ENCODE results near the gene TPO. TPM values are rescaled to one million over a fixed set of nuclear protein-coding genes. Genes with fewer than 3 reads are reported as not detected.
"Not testable (repeated sequence)": the region's sequence is repeated elsewhere in the genome, so short reads cannot be mapped to it uniquely, and the experiment has no call there.

TPO gene
- total and polyA plus RNA-seq, 9 donors, result 0.08 to 0.53 (median 0.18) TPM

DNA sequence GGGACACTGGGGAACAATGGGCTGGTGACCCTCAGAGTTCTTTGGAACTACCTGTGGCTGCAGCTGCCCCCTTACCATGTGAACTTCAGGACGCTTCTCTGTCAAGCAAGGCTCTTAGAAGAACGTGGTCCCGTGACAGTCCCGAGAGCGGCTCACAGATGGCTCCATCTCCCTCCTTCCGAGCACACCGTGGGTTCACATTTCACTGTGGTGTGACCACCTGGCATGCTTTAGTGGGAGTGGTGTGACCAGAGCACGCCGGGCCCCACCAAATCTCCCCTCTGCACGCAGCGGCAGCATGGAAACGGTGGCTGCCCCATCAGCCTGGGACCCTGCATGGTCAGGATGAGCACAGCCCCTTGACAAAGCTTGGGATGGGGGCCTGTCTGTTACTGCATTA, 9.7 kb upstream of the TPO start:
- Histone ChIP-seq H3K27ac (ENCODE audit: low read length) (no peak overlapping the region), H3K4me1 (ENCODE audit: control insufficient read depth, insufficient read depth, low read length) (no peaks in the 10 kb centered on the region), H3K27me3 (ENCODE audit: control insufficient read depth, insufficient read depth, low read length) (no peaks in the 10 kb centered on the region), H3K4me3 (ENCODE audit: low read length) (no peak overlapping the region), H3K9me3 (replicated peaks; ENCODE audit: control insufficient read depth, low read depth, low read length) (no peaks in the 10 kb centered on the region), H3K36me3 (ENCODE audit: control insufficient read depth, insufficient read depth, low read length) (no peaks in the 10 kb centered on the region)
- DNase-seq, result no peak
- WGBS (ENCODE audit: insufficient coverage), result 83% methylated on average over 12 of the region's 12 CpGs

DNA sequence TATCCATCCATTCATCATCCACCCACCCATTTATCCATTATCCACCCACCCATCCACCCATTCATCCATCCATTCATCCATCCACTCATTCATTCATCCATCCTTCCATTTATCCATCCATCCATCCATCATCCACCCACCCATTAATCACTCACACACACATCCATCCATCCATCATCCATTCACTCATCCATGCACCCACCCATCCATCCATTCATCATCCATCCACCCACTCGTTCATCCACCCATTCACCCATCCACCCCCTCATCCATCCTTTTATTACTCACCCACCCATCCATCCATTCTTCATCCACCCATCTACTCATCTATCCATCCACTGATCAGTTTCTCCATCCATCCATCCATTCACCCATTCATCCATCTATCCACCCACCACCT, 8.1 kb upstream of the TPO start:
- H3K27me3 ChIP-seq (ENCODE audit: control insufficient read depth, insufficient read depth, low read length), result no peaks in the 10 kb centered on the region
- WGBS (ENCODE audit: insufficient coverage), result 89% methylated on average over 1 of the region's 1 CpG
- H3K4me3 ChIP-seq (ENCODE audit: low read length), result no peak overlapping the region
- H3K9me3 ChIP-seq (replicated peaks; ENCODE audit: control insufficient read depth, low read depth, low read length), result no peaks in the 10 kb centered on the region
- H3K36me3 ChIP-seq (ENCODE audit: control insufficient read depth, insufficient read depth, low read length), result no peaks in the 10 kb centered on the region
- no peak for DNase-seq
- H3K27ac ChIP-seq (ENCODE audit: low read length), result no peak overlapping the region
- no peaks in the 10 kb centered on the region for H3K4me1 ChIP-seq (ENCODE audit: control insufficient read depth, insufficient read depth, low read length)

DNA sequence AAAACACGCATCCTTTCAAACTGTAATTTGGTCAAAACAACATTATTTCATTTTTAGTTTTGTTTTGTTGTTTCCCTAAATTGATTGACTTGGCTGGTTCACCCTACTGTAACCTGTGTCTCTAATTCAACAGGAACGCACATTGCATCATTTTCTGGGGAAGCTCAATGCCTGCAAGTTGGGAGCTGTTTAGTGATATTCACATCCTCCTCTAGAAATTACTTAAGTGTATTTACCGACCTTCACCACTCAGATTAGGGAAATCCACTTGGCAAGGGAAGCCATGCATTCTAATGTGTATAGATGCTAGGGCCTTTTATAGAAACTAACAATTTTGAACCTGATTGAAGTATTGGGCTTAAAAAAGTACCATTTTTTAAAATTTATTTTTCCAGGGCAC, 7.3 kb upstream of the TPO start:
- DNase-seq, result no peak
- Histone ChIP-seq H3K27ac (ENCODE audit: low read length) (no peak overlapping the region), H3K4me1 (ENCODE audit: control insufficient read depth, insufficient read depth, low read length) (no peaks in the 10 kb centered on the region), H3K9me3 (replicated peaks; ENCODE audit: control insufficient read depth, low read depth, low read length) (no peaks in the 10 kb centered on the region), H3K36me3 (ENCODE audit: control insufficient read depth, insufficient read depth, low read length) (no peaks in the 10 kb centered on the region), H3K27me3 (ENCODE audit: control insufficient read depth, insufficient read depth, low read length) (no peaks in the 10 kb centered on the region), H3K4me3 (ENCODE audit: low read length) (no peak overlapping the region)
- no CpG with 5 or more reads among the region's 3 CpGs for WGBS (ENCODE audit: insufficient coverage)

DNA sequence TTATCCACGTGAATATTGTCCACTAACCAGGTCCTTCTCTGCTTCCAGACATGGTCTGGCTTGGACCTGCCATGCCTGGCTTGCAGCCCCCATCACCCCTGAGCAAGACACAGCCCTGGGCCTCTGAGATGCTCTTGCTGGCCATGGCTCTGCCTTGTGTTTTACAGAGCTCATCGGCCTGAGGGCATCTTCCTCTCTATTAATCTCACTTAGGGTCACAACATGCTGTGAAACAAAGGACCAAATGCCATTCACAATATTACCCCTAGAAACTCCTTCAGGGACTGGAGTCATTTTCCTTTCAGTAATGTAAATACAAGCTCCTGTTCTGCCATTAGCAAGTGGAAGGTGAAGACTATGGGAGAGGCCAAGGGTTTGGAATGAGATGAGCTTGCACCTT, 6.8 kb upstream of the TPO start:
- no peaks in the 10 kb centered on the region for H3K9me3 ChIP-seq (replicated peaks; ENCODE audit: control insufficient read depth, low read depth, low read length)
- H3K4me3 ChIP-seq (ENCODE audit: low read length), result no peak overlapping the region
- H3K27ac ChIP-seq (ENCODE audit: low read length), result no peak overlapping the region
- no peaks in the 10 kb centered on the region for H3K27me3 ChIP-seq (ENCODE audit: control insufficient read depth, insufficient read depth, low read length)
- 73% methylated on average over 1 of the region's 2 CpGs for WGBS (ENCODE audit: insufficient coverage)
- no peaks in the 10 kb centered on the region for H3K36me3 ChIP-seq (ENCODE audit: control insufficient read depth, insufficient read depth, low read length)
- no peak for DNase-seq
- H3K4me1 ChIP-seq (ENCODE audit: control insufficient read depth, insufficient read depth, low read length), result no peaks in the 10 kb centered on the region

DNA sequence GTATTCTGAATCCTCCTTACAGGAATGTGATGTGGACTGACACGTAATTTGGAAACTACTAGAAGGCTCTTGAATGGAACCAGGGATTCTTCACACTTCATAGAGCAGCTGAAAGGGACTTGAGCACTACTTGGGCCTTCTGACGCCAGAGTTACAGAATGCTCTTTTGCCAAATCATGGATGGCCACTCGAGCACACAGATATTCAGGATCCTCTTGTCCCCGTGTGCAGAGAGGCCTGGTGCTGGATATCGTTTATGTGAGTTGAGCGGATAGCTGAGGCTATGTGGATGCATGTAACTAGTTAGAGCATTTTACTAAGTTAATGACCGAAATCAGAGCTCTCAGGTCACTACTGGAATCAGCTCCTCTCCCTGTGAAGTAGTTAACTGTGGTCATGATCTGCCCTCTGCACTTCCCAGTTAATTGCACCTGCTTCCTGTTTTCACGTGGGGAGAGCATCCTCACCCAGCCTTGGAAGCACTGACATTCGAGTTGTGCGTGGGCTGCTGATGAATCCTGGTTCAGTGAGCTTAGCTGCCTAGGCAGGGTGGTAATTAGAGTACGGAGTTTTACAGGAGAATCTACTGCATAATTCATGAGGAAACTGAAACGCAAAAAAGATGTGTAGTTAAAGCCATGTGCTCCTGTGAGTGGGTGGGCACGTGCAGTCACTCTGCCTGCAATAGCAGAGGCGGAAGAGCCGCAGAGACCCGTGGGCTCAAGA, 5.2 kb upstream of the TPO start:
- no peak for DNase-seq
- Histone ChIP-seq H3K36me3 (ENCODE audit: control insufficient read depth, insufficient read depth, low read length) (no peaks in the 10 kb centered on the region), H3K9me3 (replicated peaks; ENCODE audit: control insufficient read depth, low read depth, low read length) (no peaks in the 10 kb centered on the region), H3K4me3 (ENCODE audit: low read length) (no peak overlapping the region), H3K27me3 (ENCODE audit: control insufficient read depth, insufficient read depth, low read length) (no peaks in the 10 kb centered on the region), H3K4me1 (ENCODE audit: control insufficient read depth, insufficient read depth, low read length) (no peaks in the 10 kb centered on the region), H3K27ac (ENCODE audit: low read length) (no peak overlapping the region)
- 48% methylated on average over 4 of the region's 16 CpGs for WGBS (ENCODE audit: insufficient coverage)

DNA sequence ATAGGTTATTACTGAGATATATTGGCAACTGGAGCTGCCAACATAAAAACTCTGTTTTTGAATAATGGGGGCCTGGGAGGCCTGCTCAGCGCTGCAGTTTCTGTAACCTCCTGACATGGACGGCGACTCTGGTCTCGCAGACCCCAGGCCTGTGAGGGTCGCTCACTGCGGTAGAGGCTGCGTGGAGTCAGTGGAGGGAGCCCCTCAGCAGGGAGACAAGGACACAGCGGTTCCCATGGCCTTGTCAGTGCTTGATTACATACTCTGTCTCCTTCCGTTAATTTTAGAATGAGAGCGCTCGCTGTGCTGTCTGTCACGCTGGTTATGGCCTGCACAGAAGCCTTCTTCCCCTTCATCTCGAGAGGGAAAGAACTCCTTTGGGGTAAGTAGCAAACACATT, 858 bp downstream of the TPO start:
- no peak overlapping the region for H3K4me3 ChIP-seq (ENCODE audit: low read length)
- WGBS (ENCODE audit: insufficient coverage), result 59% methylated on average over 8 of the region's 13 CpGs
- no peaks in the 10 kb centered on the region for H3K9me3 ChIP-seq (replicated peaks; ENCODE audit: control insufficient read depth, low read depth, low read length)
- no peak overlapping the region for H3K27ac ChIP-seq (ENCODE audit: low read length)
- no peak for DNase-seq
- H3K4me1 ChIP-seq (ENCODE audit: control insufficient read depth, insufficient read depth, low read length), result no peaks in the 10 kb centered on the region
- H3K36me3 ChIP-seq (ENCODE audit: control insufficient read depth, insufficient read depth, low read length), result no peaks in the 10 kb centered on the region
- no peaks in the 10 kb centered on the region for H3K27me3 ChIP-seq (ENCODE audit: control insufficient read depth, insufficient read depth, low read length)

DNA sequence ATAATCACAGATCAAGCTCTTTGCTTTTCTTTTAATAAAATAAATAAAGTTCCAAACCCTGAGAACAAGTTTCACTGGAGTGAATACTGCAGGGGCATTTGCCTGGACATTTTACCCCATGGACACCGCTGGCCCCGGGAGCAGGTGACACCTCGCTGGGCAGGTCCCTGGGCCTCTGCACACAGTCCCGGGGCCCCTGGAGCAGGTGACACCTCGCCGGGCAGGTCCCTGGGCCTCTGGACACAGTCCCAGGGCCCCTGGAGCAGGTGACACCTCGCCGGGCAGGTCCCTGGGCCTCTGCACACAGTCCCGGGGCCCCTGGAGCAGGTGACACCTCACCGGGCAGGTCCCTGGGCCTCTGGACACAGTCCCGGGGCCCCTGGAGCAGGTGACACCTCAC, 1.6 kb downstream of the TPO start:
- H3K9me3 ChIP-seq (replicated peaks; ENCODE audit: control insufficient read depth, low read depth, low read length); H3K27ac ChIP-seq (ENCODE audit: low read length); H3K4me3 ChIP-seq (ENCODE audit: low read length); H3K27me3 ChIP-seq (ENCODE audit: control insufficient read depth, insufficient read depth, low read length); H3K36me3 ChIP-seq (ENCODE audit: control insufficient read depth, insufficient read depth, low read length); DNase-seq; H3K4me1 ChIP-seq (ENCODE audit: control insufficient read depth, insufficient read depth, low read length): not testable (repeated sequence)
- 85% methylated on average over 11 of the region's 11 CpGs for WGBS (ENCODE audit: insufficient coverage)

DNA sequence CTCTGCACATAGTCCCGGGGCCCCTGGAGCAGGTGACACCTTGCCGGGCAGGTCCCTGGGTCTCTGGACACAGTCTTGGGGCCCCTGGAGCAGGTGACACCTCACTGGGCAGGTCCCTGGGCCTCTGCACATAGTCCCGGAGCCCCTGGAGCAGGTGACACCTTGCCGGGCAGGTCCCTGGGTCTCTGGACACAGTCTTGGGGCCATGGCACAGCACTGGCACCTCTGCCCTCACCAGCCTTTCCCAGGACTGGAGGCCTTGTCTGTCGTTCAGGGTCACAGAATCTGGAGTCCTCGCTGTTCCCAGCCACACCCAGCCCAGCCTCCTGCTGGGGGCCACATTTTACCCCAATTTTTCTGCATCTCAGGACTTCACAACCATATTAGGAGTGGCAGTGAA, 2.2 kb downstream of the TPO start:
- WGBS (ENCODE audit: insufficient coverage), result 88% methylated on average over 6 of the region's 6 CpGs
- H3K27me3 ChIP-seq (ENCODE audit: control insufficient read depth, insufficient read depth, low read length), result no peaks in the 10 kb centered on the region
- no peak overlapping the region for H3K4me3 ChIP-seq (ENCODE audit: low read length)
- no peak for DNase-seq
- H3K9me3 ChIP-seq (replicated peaks; ENCODE audit: control insufficient read depth, low read depth, low read length), result no peaks in the 10 kb centered on the region
- H3K27ac ChIP-seq (ENCODE audit: low read length), result no peak overlapping the region
- H3K36me3 ChIP-seq (ENCODE audit: control insufficient read depth, insufficient read depth, low read length), result no peaks in the 10 kb centered on the region
- no peaks in the 10 kb centered on the region for H3K4me1 ChIP-seq (ENCODE audit: control insufficient read depth, insufficient read depth, low read length)

DNA sequence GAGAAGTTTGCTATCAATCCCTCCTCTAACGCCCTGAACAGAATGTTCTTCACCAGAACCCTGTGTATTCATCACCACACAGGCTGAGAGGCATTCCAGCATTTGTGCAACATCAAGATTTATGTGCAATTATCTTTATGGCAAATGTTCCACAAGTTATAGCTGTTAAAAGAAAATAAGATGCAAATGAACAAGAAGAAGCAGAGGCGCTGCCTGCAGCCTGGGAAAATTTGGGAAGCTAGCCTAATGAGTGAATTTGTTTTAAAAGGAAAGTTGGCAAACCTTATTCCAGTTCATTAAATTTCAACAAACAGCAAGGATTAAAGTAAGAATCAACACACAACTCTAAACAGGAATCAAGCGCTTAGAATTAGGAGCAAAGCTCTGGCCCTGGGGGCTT, 5.3 kb downstream of the TPO start:
- H3K27ac ChIP-seq (ENCODE audit: low read length), result no peak overlapping the region
- no peak overlapping the region for H3K4me3 ChIP-seq (ENCODE audit: low read length)
- H3K27me3 ChIP-seq (ENCODE audit: control insufficient read depth, insufficient read depth, low read length), result peaks cover 3% of the 10 kb centered on the region
- no peaks in the 10 kb centered on the region for H3K36me3 ChIP-seq (ENCODE audit: control insufficient read depth, insufficient read depth, low read length)
- no peaks in the 10 kb centered on the region for H3K4me1 ChIP-seq (ENCODE audit: control insufficient read depth, insufficient read depth, low read length)
- WGBS (ENCODE audit: insufficient coverage), result no CpG with 5 or more reads among the region's 3 CpGs
- no peaks in the 10 kb centered on the region for H3K9me3 ChIP-seq (replicated peaks; ENCODE audit: control insufficient read depth, low read depth, low read length)
- DNase-seq, result no peak

DNA sequence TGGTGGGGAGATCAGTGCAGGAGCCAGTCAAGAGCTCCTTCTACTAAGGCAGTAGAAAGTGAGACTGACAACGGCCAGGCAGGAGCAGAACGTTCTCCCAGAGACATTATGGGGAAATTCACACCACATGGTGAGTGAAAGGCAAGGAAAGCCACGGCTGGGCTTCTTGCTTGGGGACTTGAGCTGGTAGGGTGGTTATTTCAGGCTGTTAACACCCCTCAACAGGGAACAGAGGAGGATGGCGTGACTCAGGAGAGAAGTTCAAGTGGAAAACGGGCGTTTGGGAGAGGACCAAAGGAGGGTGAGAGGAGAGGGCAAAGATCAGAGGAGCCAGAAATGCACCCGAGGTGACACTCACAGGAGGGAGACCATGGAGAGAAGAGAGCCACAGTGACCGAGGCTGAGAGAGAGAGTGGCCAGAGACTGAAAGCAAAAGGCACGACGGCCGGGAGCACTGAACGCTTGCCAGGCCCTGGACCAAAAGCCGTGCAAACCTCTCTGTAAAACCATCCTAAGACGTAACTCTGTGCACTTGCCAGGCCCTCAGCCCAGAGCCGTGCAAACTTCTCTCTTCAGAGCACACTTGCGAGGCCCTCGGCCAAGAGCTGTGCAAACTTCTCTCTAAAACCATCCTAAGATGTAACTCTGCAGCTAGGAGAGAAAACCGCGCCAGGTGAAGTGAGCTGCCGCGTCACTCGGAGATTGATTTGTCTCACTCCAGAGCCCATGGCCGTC, 7.7 kb downstream of the TPO start:
- Histone ChIP-seq H3K27me3 (ENCODE audit: control insufficient read depth, insufficient read depth, low read length) (peaks cover 3% of the 10 kb centered on the region), H3K27ac (ENCODE audit: low read length) (no peak overlapping the region), H3K36me3 (ENCODE audit: control insufficient read depth, insufficient read depth, low read length) (no peaks in the 10 kb centered on the region), H3K9me3 (replicated peaks; ENCODE audit: control insufficient read depth, low read depth, low read length) (no peaks in the 10 kb centered on the region), H3K4me1 (ENCODE audit: control insufficient read depth, insufficient read depth, low read length) (no peaks in the 10 kb centered on the region), H3K4me3 (ENCODE audit: low read length) (no peak overlapping the region)
- DNase-seq, result no peak
- WGBS (ENCODE audit: insufficient coverage), result 60% methylated on average over 15 of the region's 23 CpGs
